ENCODE measurements around the gene TMEM229B. TPM values are rescaled to one million over a fixed set of nuclear protein-coding genes. Genes with fewer than 3 reads are reported as not detected.

Gene TMEM229B
- total RNA-seq, 2 donors from 2014 or later: 6.9 to 11.3 TPM

DNA sequence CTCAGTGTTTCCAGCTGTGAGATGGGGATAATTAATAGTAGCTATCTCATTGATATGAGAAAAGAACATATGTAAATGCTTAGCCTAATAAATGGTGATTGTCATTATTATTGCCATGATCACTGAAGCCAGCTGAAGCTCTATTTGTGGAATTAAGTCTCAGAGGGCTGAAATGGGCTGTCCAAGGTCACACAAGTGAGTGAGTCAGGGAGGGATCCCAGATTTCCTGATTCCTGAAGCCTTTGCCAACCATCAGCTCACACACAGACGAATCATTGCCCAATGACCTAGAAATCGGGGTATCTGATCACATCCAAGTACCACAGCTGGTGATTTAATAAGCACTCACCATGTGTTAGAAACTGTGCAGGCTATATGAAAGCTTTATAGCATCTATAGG lies 21.6 kb upstream of the TMEM229B start:
- TF ChIP-seq CTCF (IDR thresholded peaks at IDR 0.05): no peak
- peaks cover 9% of the 10 kb centered on the region for H3K4me1 ChIP-seq
- intact Hi-C loops (cut with DNase I): no loop called here

GRCh38 chr14:67508956-67509355 lies 20.4 kb upstream of the TMEM229B start:
- intact Hi-C loops (cut with DNase I): no loop called here
- H3K9me3 ChIP-seq: no peaks in the 10 kb centered on the region
- DNase-seq: no peak
- no peak overlapping the region for H3K9ac ChIP-seq (ENCODE audit: low read depth in 2 of 2, low read length in 2 of 2)
- no peaks in the 10 kb centered on the region for H3K27me3 ChIP-seq
- no peak overlapping the region for H3K4me3 ChIP-seq
- no peak overlapping the region for H3K27ac ChIP-seq
- H3K36me3 ChIP-seq: no peaks in the 10 kb centered on the region
- TF ChIP-seq CTCF (IDR thresholded peaks at IDR 0.05): no peak
- peaks cover 5% of the 10 kb centered on the region for H3K4me1 ChIP-seq

More for the DNA sequence above, 21.6 kb upstream of the TMEM229B start:
- Histone ChIP-seq H3K9me3 (no peaks in the 10 kb centered on the region), H3K36me3 (no peaks in the 10 kb centered on the region), H3K9ac (ENCODE audit: low read depth in 2 of 2, low read length in 2 of 2) (no peak overlapping the region), H3K27ac (no peak overlapping the region), H3K4me3 (no peak overlapping the region), H3K27me3 (no peaks in the 10 kb centered on the region)
- DNase-seq: no peak

- H3K9me3 ChIP-seq: no peaks in the 10 kb centered on the region
- H3K4me1 ChIP-seq: no peaks in the 10 kb centered on the region
- no peaks in the 10 kb centered on the region for H3K27me3 ChIP-seq
- no peak for DNase-seq
- no peak overlapping the region for H3K9ac ChIP-seq (ENCODE audit: low read depth in 2 of 2, low read length in 2 of 2)
- no peak for TF ChIP-seq CTCF (IDR thresholded peaks at IDR 0.05)
- H3K4me3 ChIP-seq: no peak overlapping the region
- no peaks in the 10 kb centered on the region for H3K36me3 ChIP-seq
- no peak overlapping the region for H3K27ac ChIP-seq
- intact Hi-C loops (cut with DNase I): no loop called here
Observed at GRCh38 chr14:67505254-67505653, 16.7 kb upstream of the TMEM229B start.

GRCh38 chr14:67503331-67503730 lies 14.8 kb upstream of the TMEM229B start:
- no peak for TF ChIP-seq CTCF (IDR thresholded peaks at IDR 0.05)
- intact Hi-C loops (cut with DNase I): no loop called here

GRCh38 chr14:67502867-67503266 lies 14.3 kb upstream of the TMEM229B start:
- intact Hi-C loops (cut with DNase I): no loop called here

More at GRCh38 chr14:67503331-67503730, 14.8 kb upstream of the TMEM229B start:
- Histone ChIP-seq H3K9me3 (no peaks in the 10 kb centered on the region), H3K4me3 (no peak overlapping the region), H3K36me3 (no peaks in the 10 kb centered on the region), H3K27me3 (no peaks in the 10 kb centered on the region), H3K9ac (ENCODE audit: low read depth in 2 of 2, low read length in 2 of 2) (no peak overlapping the region), H3K4me1 (no peaks in the 10 kb centered on the region), H3K27ac (no peak overlapping the region)
- DNase-seq: no peak

More at GRCh38 chr14:67502867-67503266, 14.3 kb upstream of the TMEM229B start:
- Histone ChIP-seq H3K4me1 (no peaks in the 10 kb centered on the region), H3K36me3 (no peaks in the 10 kb centered on the region), H3K9me3 (no peaks in the 10 kb centered on the region), H3K9ac (ENCODE audit: low read depth in 2 of 2, low read length in 2 of 2) (no peak overlapping the region), H3K4me3 (no peak overlapping the region), H3K27me3 (no peaks in the 10 kb centered on the region), H3K27ac (no peak overlapping the region)
- TF ChIP-seq CTCF (IDR thresholded peaks at IDR 0.05): no peak
- no peak for DNase-seq

All from colonic mucosa (tissue), 4 donors.